H9 (cell line): ENCODE data around the gene AVPR2. TPM values are rescaled to one million over a fixed set of nuclear protein-coding genes. Genes with fewer than 3 reads are reported as not detected.

Experiments
- DNase-seq: peaks from one replicate; pipeline ENCODE4 v3.0.0-alpha.2; 2017
- H2AFZ ChIP-seq: one replicate; pipeline ENCODE4 v1.6.1; 2013; ENCODE audit warnings: mild to moderate bottlenecking, low read length, control low read depth, moderate library complexity
- H2AK5ac ChIP-seq: 2 replicates; pipeline ENCODE4 v1.6.1; 2013; ENCODE audit warnings: low read length, control low read depth, mixed read lengths; ENCODE audit not compliant: insufficient read length
- H2BK120ac ChIP-seq: one replicate; pipeline ENCODE4 v1.6.1; 2013; ENCODE audit warnings: low read depth, mild to moderate bottlenecking, low read length, control low read depth, inconsistent platforms; ENCODE audit not compliant: poor library complexity, severe bottlenecking
- H2BK12ac ChIP-seq: 2 replicates; pipeline ENCODE4 v1.6.1; 2013; ENCODE audit warnings: low read length, control low read depth, mixed read lengths, low read depth; ENCODE audit not compliant: insufficient read length
- H2BK15ac ChIP-seq: 2 replicates; pipeline ENCODE4 v1.6.1; 2013; ENCODE audit warnings: low read depth, low read length, control low read depth
- H2BK20ac ChIP-seq: one replicate; pipeline ENCODE4 v1.6.1; 2013; ENCODE audit warnings: low read depth, mild to moderate bottlenecking, low read length, control low read depth, inconsistent platforms; ENCODE audit not compliant: poor library complexity, severe bottlenecking
- H2BK5ac ChIP-seq: 2 replicates; pipeline ENCODE4 v1.6.1; 2013; ENCODE audit warnings: low read length, control low read depth, mixed read lengths; ENCODE audit not compliant: insufficient read length
- H3K14ac ChIP-seq: 2 replicates; pipeline ENCODE4 v1.6.1; 2013; ENCODE audit warnings: low read length, control low read depth; ENCODE audit not compliant: insufficient read depth
- H3K18ac ChIP-seq: 2 replicates; pipeline ENCODE4 v1.6.1; 2013; ENCODE audit warnings: low read depth, mild to moderate bottlenecking, mixed read lengths, low read length, control low read depth; ENCODE audit not compliant: insufficient read length
- H3K23ac ChIP-seq: 2 replicates; pipeline ENCODE4 v1.6.1; 2013; ENCODE audit warnings: low read length, control low read depth, mixed read lengths, low read depth; ENCODE audit not compliant: insufficient read length
- H3K23me2 ChIP-seq: 2 replicates; pipeline ENCODE4 v1.6.1; 2013; ENCODE audit warnings: low read depth, mild to moderate bottlenecking, mixed read lengths, low read length, control low read depth; ENCODE audit not compliant: insufficient read length, poor library complexity, severe bottlenecking
- H3K27ac ChIP-seq: 2 replicates; pipeline ENCODE4 v1.5.1; 2013; ENCODE audit warnings: low read length, control low read depth, mixed read lengths, low read depth; ENCODE audit not compliant: insufficient read length
- H3K27me3 ChIP-seq: 2 replicates; pipeline ENCODE4 v1.6.1; 2013; ENCODE audit warnings: low read length, control low read depth, inconsistent platforms; ENCODE audit not compliant: insufficient read depth
- H3K4ac ChIP-seq: 2 replicates; pipeline ENCODE4 v1.6.1; 2013; ENCODE audit warnings: low read depth, mild to moderate bottlenecking, control low read depth, inconsistent platforms, low read length, moderate library complexity
- H3K4me1 ChIP-seq: 2 replicates; pipeline ENCODE4 v1.6.1; 2013; ENCODE audit warnings: low read length, control low read depth, inconsistent platforms; ENCODE audit not compliant: insufficient read depth
- H3K4me2 ChIP-seq: 2 replicates; pipeline ENCODE4 v1.6.1; 2013; ENCODE audit warnings: low read length, control low read depth, mixed read lengths; ENCODE audit not compliant: insufficient read length, insufficient read depth
- H3K56ac ChIP-seq: 2 replicates; pipeline ENCODE4 v1.6.1; 2013; ENCODE audit warnings: low read depth, mild to moderate bottlenecking, mixed read lengths, low read length, control low read depth; ENCODE audit not compliant: insufficient read length
- H3K79me1 ChIP-seq: 2 replicates; pipeline ENCODE4 v1.6.1; 2013; ENCODE audit warnings: low read depth, mild to moderate bottlenecking, moderate library complexity, low read length, control low read depth, inconsistent platforms; ENCODE audit not compliant: insufficient read depth, poor library complexity, severe bottlenecking
- H3K79me2 ChIP-seq: 2 replicates; pipeline ENCODE4 v1.6.1; 2013; ENCODE audit warnings: low read length, control low read depth, inconsistent platforms; ENCODE audit not compliant: insufficient read depth
- H3K9ac ChIP-seq: 2 replicates; pipeline ENCODE4 v1.6.1; 2013; ENCODE audit warnings: low read length, control low read depth, mixed read lengths; ENCODE audit not compliant: insufficient read length; ENCODE audit errors: extremely low read depth
- H3K9me3 ChIP-seq: one replicate; pipeline ENCODE4 v1.6.1; 2013; ENCODE audit warnings: low read depth, low read length, inconsistent platforms; ENCODE audit not compliant: control insufficient read depth
- H3T11ph ChIP-seq: one replicate; pipeline ENCODE4 v1.6.1; 2013; ENCODE audit warnings: mild to moderate bottlenecking, low read length, control low read depth, inconsistent platforms
- H4K20me1 ChIP-seq: one replicate; pipeline ENCODE4 v1.6.1; 2013; ENCODE audit not compliant: control insufficient read depth, insufficient read length, insufficient read depth
- H4K5ac ChIP-seq: 2 replicates; pipeline ENCODE4 v1.6.1; 2013; ENCODE audit warnings: low read depth, mild to moderate bottlenecking, mixed read lengths, low read length, control low read depth; ENCODE audit not compliant: insufficient read length
- H4K8ac ChIP-seq: replicated peaks from 2 replicates; pipeline ENCODE4 v1.6.1; 2013; ENCODE audit warnings: low read length, control low read depth, mixed read lengths, low read depth; ENCODE audit not compliant: insufficient read length
- H4K91ac ChIP-seq: 2 replicates; pipeline ENCODE4 v1.6.1; 2013; ENCODE audit warnings: low read depth, mild to moderate bottlenecking, moderate library complexity, mixed read lengths, low read length, control low read depth; ENCODE audit not compliant: insufficient read length
- H3K27ac Mint-ChIP-seq, 3 experiments: 2 replicates in 2 of 3; 3 replicates in 1 of 3; pipeline ENCODE4 v1.8.0; 2020 to 2021; ENCODE audit warnings: mixed read lengths in 3 of 3, mild to moderate bottlenecking in 1 of 3, moderate library complexity in 1 of 3
- H3K27me3 Mint-ChIP-seq: 2 replicates; pipeline ENCODE4 v1.8.0; 2021; ENCODE audit warnings: low read depth, mild to moderate bottlenecking, moderate library complexity, mixed read lengths
- H3K36me3 Mint-ChIP-seq, 3 experiments: 2 replicates in 2 of 3; 3 replicates in 1 of 3; pipeline ENCODE4 v1.8.0; 2020 to 2021; ENCODE audit warnings: low read depth in 3 of 3, mixed read lengths in 3 of 3; ENCODE audit not compliant: insufficient read depth in 1 of 3
- H3K4me1 Mint-ChIP-seq, 2 experiments: 2 replicates each; pipeline ENCODE4 v1.8.0; 2020; ENCODE audit warnings: mixed read lengths in 2 of 2
- H3K4me3 Mint-ChIP-seq, 2 experiments: 2 replicates in 1 of 2; 3 replicates in 1 of 2; pipeline ENCODE4 v1.8.0; 2020 to 2021; ENCODE audit warnings: mild to moderate bottlenecking in 2 of 2, mixed read lengths in 2 of 2, moderate library complexity in 1 of 2
- H3K9me3 Mint-ChIP-seq, 2 experiments: 2 replicates in 1 of 2; 3 replicates in 1 of 2; pipeline ENCODE4 v1.8.0; 2020; ENCODE audit warnings: mild to moderate bottlenecking in 2 of 2, mixed read lengths in 2 of 2, moderate library complexity in 1 of 2
- CTCF ChIP-seq: fragments of 200-600 bp; sonication (generic); conservative IDR thresholded peaks from 3 replicates; pipeline ENCODE4 v1.8.0; 2021; ENCODE audit warnings: antibody characterized with exemption, mild to moderate bottlenecking
- WGBS: extraction: QIAGEN DNeasy Blood & Tissue Kit; methylation state at CpG from one replicate; pipeline ENCODE4 v1.1.7; 2013; ENCODE audit warnings: missing lambda C conversion rate, low lambda C conversion rate, mixed read lengths; ENCODE audit not compliant: insufficient read length; ENCODE audit errors: extremely low coverage; 5-methylcytosine and 5-hydroxymethylcytosine counted together
- total RNA-seq: library from RNA; stranded (reverse); gene quantifications from 2 replicates; pipeline ENCODE4 v1.2.1, GENCODE V29; 2021

AVPR2 gene
- total RNA-seq, 1 experiment from 2014 or later = not detected

GRCh38 chrX:153870791-153871360, 33.6 kb upstream of the AVPR2 start:
- peaks cover 64 to 88% of the 10 kb centered on the region in 2 experiments for H3K9me3 Mint-ChIP-seq
- no peaks in the 10 kb centered on the region for H3K79me1 ChIP-seq
- peaks cover 7 to 33% (median 19%) of the 10 kb centered on the region in 3 experiments for H3K36me3 Mint-ChIP-seq
- H2BK120ac ChIP-seq = no peak overlapping the region
- no peak overlapping the region for H2BK12ac ChIP-seq
- H4K8ac ChIP-seq = no peak overlapping the region
- DNase-seq = no peak
- H3K27ac Mint-ChIP-seq = no peak overlapping the region; a peak in 1 of 7 replicates
- H3K27ac ChIP-seq = no peak overlapping the region
- no CpG with 5 or more reads among the region's 21 CpGs for WGBS
- peaks cover 2 to 26% of the 10 kb centered on the region in 2 experiments; a peak in 3 of 4 replicates for H3K4me1 Mint-ChIP-seq
- no peak overlapping the region for H3T11ph ChIP-seq
- no peak overlapping the region for H2AK5ac ChIP-seq
- H3K4me1 ChIP-seq = no peaks in the 10 kb centered on the region
- H2BK20ac ChIP-seq = no peak overlapping the region
- no peaks in the 10 kb centered on the region for H3K27me3 ChIP-seq
- no peak overlapping the region for H3K4me2 ChIP-seq
- no peak overlapping the region for H3K4ac ChIP-seq
- H3K14ac ChIP-seq = no peak overlapping the region
- H3K23ac ChIP-seq = no peak overlapping the region
- no peaks in the 10 kb centered on the region for H3K23me2 ChIP-seq
- TF ChIP-seq CTCF = peak; percentile 27; the same call in 1 of the 3 replicates
- no peaks in the 10 kb centered on the region for H4K20me1 ChIP-seq
- H3K4me3 Mint-ChIP-seq = no peak overlapping the region; a peak in 1 of 5 replicates
- no peak overlapping the region for H3K9ac ChIP-seq
- H2BK5ac ChIP-seq = no peak overlapping the region
- no peaks in the 10 kb centered on the region; the same call in 1 of the 2 replicates for H3K27me3 Mint-ChIP-seq
- no peak overlapping the region for H3K56ac ChIP-seq
- no peak overlapping the region for H2BK15ac ChIP-seq
- H3K18ac ChIP-seq = no peak overlapping the region
- no peaks in the 10 kb centered on the region for H3K79me2 ChIP-seq
- H4K91ac ChIP-seq = no peak overlapping the region
- no peak overlapping the region for H2AFZ ChIP-seq
- no peak overlapping the region for H4K5ac ChIP-seq
- peaks cover 8% of the 10 kb centered on the region for H3K9me3 ChIP-seq
